MG63 (cell line): ENCODE data around the gene PHLPP2. TPM values are rescaled to one million over a fixed set of nuclear protein-coding genes. Genes with fewer than 3 reads are reported as not detected.

ENCODE experiments used
- DNase-seq: peaks from one replicate; pipeline ENCODE4 v3.0.0-alpha.2; 2020
- H3K27me3 ChIP-seq: fragments of 250-450 bp; sonication (Bioruptor Pico); 2 replicates; pipeline ENCODE4 v1.5.1; 2020; ENCODE audit warnings: mild to moderate bottlenecking, moderate library complexity
- H3K36me3 ChIP-seq: fragments of 250-450 bp; sonication (Bioruptor Pico); 2 replicates; pipeline ENCODE4 v1.5.1; 2020; ENCODE audit warnings: mild to moderate bottlenecking, moderate library complexity
- H3K4me3 ChIP-seq: fragments of 250-450 bp; sonication (Bioruptor Pico); 2 replicates; pipeline ENCODE4 v1.5.1; 2020; ENCODE audit warnings: mild to moderate bottlenecking, moderate library complexity
- H3K9me3 ChIP-seq: fragments of 250-450 bp; sonication (Bioruptor Pico); 2 replicates; pipeline ENCODE4 v1.5.1; 2020; ENCODE audit warnings: mild to moderate bottlenecking, moderate library complexity
- total RNA-seq: library from RNA; depleted of rRNA; stranded (reverse); fragments of >200 nt; shearing (Covaris generic); gene quantifications from 2 replicates; pipeline ENCODE4 v1.2.3, GENCODE V29; 2014; ENCODE audit warnings: low replicate concordance

PHLPP2 gene
- total RNA-seq, 1 experiment from 2014 or later: 4.9 TPM

DNA sequence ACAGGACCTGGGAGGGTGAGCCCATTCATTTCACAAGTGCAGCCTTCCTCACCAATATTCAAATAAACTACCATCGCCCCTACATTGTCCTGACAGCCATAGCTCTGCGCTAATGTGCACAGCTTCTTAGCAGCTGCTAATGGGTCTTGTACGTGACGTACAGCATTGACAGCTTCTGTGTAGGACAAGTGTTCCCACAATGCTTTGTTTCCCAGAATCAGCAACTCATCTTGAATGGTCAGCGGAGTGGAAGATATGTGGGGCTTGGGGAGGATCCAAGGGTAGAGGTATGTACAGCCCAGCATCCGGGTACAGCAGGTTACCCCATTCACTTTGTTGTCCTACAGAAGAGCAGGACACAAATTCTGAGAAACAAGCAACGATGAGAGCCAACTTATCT is 74.8 kb downstream of the PHLPP2 start:
- H3K4me3 ChIP-seq: no peak overlapping the region
- H3K27me3 ChIP-seq: no peaks in the 10 kb centered on the region
- no peaks in the 10 kb centered on the region for H3K36me3 ChIP-seq
- no peak for DNase-seq
- H3K9me3 ChIP-seq: no peaks in the 10 kb centered on the region

DNA sequence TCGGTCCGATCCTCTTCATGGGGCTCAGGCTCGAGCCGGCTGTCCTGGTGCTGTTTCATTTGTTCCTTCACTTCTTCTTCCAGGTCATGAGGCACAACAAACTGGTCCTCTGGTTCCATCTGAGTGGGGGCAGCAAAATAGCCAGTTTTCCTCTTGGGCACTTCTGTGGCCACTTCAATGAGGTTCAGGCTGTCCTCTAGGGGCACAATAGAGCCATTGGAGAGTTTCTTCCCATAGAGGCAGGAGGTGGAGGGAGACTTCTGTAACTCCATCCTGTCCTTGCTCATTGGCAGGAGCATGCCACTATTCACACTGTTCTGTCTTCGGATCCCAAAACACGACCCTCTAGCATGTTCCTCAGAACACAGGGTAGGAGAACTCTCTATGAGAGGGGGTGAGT is 75.6 kb downstream of the PHLPP2 start:
- no peaks in the 10 kb centered on the region for H3K36me3 ChIP-seq
- no peak overlapping the region for H3K4me3 ChIP-seq
- DNase-seq: no peak
- no peaks in the 10 kb centered on the region for H3K9me3 ChIP-seq
- no peaks in the 10 kb centered on the region for H3K27me3 ChIP-seq

- H3K27me3 ChIP-seq: no peaks in the 10 kb centered on the region
- H3K36me3 ChIP-seq: no peaks in the 10 kb centered on the region
- no peak overlapping the region for H3K4me3 ChIP-seq
- no peaks in the 10 kb centered on the region for H3K9me3 ChIP-seq
- DNase-seq: no peak
Observed at GRCh38 chr16:71648162-71648561, 76.3 kb downstream of the PHLPP2 start.

DNA sequence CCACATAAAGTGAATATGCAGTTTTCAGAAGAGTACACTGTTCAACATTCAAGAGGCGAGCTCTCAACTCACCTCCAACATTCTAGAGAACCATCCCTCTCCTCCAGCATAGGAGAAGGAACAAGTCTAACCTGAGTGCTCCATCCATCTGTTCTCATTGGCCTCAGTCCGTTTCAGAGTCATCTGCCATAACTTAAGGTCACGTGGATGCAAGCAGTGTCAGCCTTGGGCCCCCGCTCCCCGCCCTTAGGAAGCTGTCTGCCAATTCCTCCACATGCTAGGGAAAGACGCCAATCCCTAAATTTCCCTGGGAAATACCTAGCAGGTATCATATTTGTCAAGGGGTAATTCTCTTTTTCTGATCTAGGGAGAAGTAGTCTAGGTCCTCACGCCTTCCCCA is 77.1 kb downstream of the PHLPP2 start:
- H3K9me3 ChIP-seq: no peaks in the 10 kb centered on the region
- no peak for DNase-seq
- no peak overlapping the region for H3K4me3 ChIP-seq
- H3K27me3 ChIP-seq: no peaks in the 10 kb centered on the region
- no peaks in the 10 kb centered on the region for H3K36me3 ChIP-seq

GRCh38 chr16:71645450-71645849 is 79.1 kb downstream of the PHLPP2 start:
- no peak overlapping the region for H3K4me3 ChIP-seq
- no peaks in the 10 kb centered on the region for H3K9me3 ChIP-seq
- no peaks in the 10 kb centered on the region for H3K36me3 ChIP-seq
- no peak for DNase-seq
- no peaks in the 10 kb centered on the region for H3K27me3 ChIP-seq

DNA sequence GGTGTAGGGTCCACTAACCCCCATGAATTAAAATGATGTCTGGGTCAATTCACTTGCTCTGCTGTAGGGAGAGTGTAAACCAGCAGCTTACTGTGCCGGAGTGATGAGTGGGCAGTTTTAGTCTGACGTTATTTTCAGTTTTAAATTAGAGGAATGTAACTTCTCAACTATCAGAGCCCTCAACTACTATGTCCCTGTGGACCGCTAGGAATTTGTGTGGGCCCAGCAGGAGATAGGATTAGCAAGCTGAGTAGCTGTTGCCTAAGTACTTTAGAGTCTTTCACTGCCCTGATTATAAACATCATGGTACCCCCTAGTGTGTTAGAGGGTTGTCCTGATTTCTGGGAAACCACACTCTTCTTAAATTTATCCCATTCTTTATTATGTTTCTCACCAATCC is 87.1 kb downstream of the PHLPP2 start:
- peak; percentile 30 for DNase-seq
- H3K36me3 ChIP-seq: no peaks in the 10 kb centered on the region
- no peaks in the 10 kb centered on the region for H3K27me3 ChIP-seq
- no peaks in the 10 kb centered on the region for H3K9me3 ChIP-seq
- H3K4me3 ChIP-seq: no peak overlapping the region

GRCh38 chr16:71635632-71636031 is 88.9 kb downstream of the PHLPP2 start:
- DNase-seq: no peak
- H3K4me3 ChIP-seq: no peak overlapping the region
- H3K27me3 ChIP-seq: no peaks in the 10 kb centered on the region
- H3K36me3 ChIP-seq: no peaks in the 10 kb centered on the region
- no peaks in the 10 kb centered on the region for H3K9me3 ChIP-seq

DNA sequence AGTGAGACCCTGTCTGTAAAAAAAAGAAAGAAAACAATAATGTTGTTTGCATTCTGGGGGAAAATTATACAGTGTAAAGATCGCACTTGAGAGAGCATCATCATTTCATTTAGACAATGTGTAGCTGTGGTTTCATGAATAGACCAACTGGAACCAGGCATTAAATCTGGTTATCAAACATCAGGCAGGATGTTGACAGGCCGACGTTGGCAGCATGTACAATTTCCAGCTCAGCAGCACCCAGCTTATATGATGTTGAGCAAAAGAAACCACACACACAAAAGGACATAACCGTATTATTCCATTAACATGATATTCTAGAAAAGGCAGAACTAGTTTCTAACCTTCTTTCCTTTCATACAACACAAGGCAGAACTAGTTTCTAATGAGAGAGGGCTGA is 92.7 kb downstream of the PHLPP2 start:
- DNase-seq: no peak
- Histone ChIP-seq H3K9me3 (no peaks in the 10 kb centered on the region), H3K4me3 (no peak overlapping the region), H3K36me3 (no peaks in the 10 kb centered on the region), H3K27me3 (peaks cover 2% of the 10 kb centered on the region; the same call in 1 of the 2 replicates)

GRCh38 chr16:71630808-71631207 is 93.7 kb downstream of the PHLPP2 start:
- no peak for DNase-seq
- Histone ChIP-seq H3K27me3 (peaks cover 9% of the 10 kb centered on the region; the same call in 1 of the 2 replicates), H3K9me3 (no peaks in the 10 kb centered on the region)

GRCh38 chr16:71629278-71630016 is 95.1 kb downstream of the PHLPP2 start:
- peaks cover 9% of the 10 kb centered on the region; the same call in 1 of the 2 replicates for H3K27me3 ChIP-seq
- DNase-seq: no peak
- H3K9me3 ChIP-seq: no peaks in the 10 kb centered on the region
- no peaks in the 10 kb centered on the region for H3K36me3 ChIP-seq
- H3K4me3 ChIP-seq: no peak overlapping the region

More at GRCh38 chr16:71630808-71631207, 93.7 kb downstream of the PHLPP2 start:
- no peak overlapping the region for H3K4me3 ChIP-seq
- no peaks in the 10 kb centered on the region for H3K36me3 ChIP-seq

- Histone ChIP-seq H3K36me3 (no peaks in the 10 kb centered on the region), H3K27me3 (peaks cover 9% of the 10 kb centered on the region; the same call in 1 of the 2 replicates), H3K9me3 (no peaks in the 10 kb centered on the region), H3K4me3 (no peak overlapping the region)
- no peak for DNase-seq
Observed at GRCh38 chr16:71628810-71629209, 95.7 kb downstream of the PHLPP2 start.

- Histone ChIP-seq H3K9me3 (no peaks in the 10 kb centered on the region), H3K4me3 (no peak overlapping the region), H3K36me3 (no peaks in the 10 kb centered on the region), H3K27me3 (peaks cover 9% of the 10 kb centered on the region; the same call in 1 of the 2 replicates)
- no peak for DNase-seq
Observed at GRCh38 chr16:71627731-71628181, 96.7 kb downstream of the PHLPP2 start.

GRCh38 chr16:71626858-71627213 is 97.7 kb downstream of the PHLPP2 start:
- no peaks in the 10 kb centered on the region for H3K36me3 ChIP-seq
- no peak for DNase-seq
- H3K9me3 ChIP-seq: no peaks in the 10 kb centered on the region
- no peak overlapping the region for H3K4me3 ChIP-seq
- peaks cover 9% of the 10 kb centered on the region; the same call in 1 of the 2 replicates for H3K27me3 ChIP-seq

- Histone ChIP-seq H3K4me3 (no peak within 1 kb of the TSS), H3K36me3 (no peaks in the 10 kb centered on the region), H3K27me3 (peaks cover 9% of the 10 kb centered on the region; the same call in 1 of the 2 replicates), H3K9me3 (no peaks in the 10 kb centered on the region)
- no peak for DNase-seq
Observed at GRCh38 chr16:71626018-71626857, 98.3 kb downstream of the PHLPP2 start, which contains the start of gene MARVELD3. TSS of gene MARVELD3 (plus strand) at chr16:71626184. CDS start at chr16:71626230, 46 bp downstream.

GRCh38 chr16:71625113-71625850 is 99.2 kb downstream of the PHLPP2 start:
- no peaks in the 10 kb centered on the region for H3K9me3 ChIP-seq
- peaks cover 9% of the 10 kb centered on the region; the same call in 1 of the 2 replicates for H3K27me3 ChIP-seq
- H3K36me3 ChIP-seq: no peaks in the 10 kb centered on the region
- H3K4me3 ChIP-seq: no peak overlapping the region
- no peak for DNase-seq

GRCh38 chr16:71623597-71623996 is 100.9 kb downstream of the PHLPP2 start:
- Histone ChIP-seq H3K27me3 (peaks cover 9% of the 10 kb centered on the region; the same call in 1 of the 2 replicates), H3K36me3 (no peaks in the 10 kb centered on the region), H3K9me3 (no peaks in the 10 kb centered on the region), H3K4me3 (no peak overlapping the region)
- no peak for DNase-seq

GRCh38 chr16:71622088-71622487 is 102.4 kb downstream of the PHLPP2 start:
- no peaks in the 10 kb centered on the region for H3K36me3 ChIP-seq
- DNase-seq: no peak
- H3K9me3 ChIP-seq: no peaks in the 10 kb centered on the region
- no peak overlapping the region for H3K4me3 ChIP-seq
- H3K27me3 ChIP-seq: peaks cover 9% of the 10 kb centered on the region; the same call in 1 of the 2 replicates
